Fibroblast of mammary gland (primary cell): ENCODE results near the gene RNF19B.
A peak's percentile ranks its signal among the peaks of the same experiment; 100 is the strongest.

Experiments used
- DNase-seq: peaks from one replicate; pipeline ENCODE4 v3.0.0-alpha.2; 2010; ENCODE audit warnings: low read depth
- H3K4me3 ChIP-seq: 2 replicates; pipeline ENCODE4 v1.5.1; 2011; ENCODE audit warnings: low read depth, mild to moderate bottlenecking, low read length, moderate library complexity; ENCODE audit not compliant: control insufficient read depth
- TF ChIP-seq, protein P1 (sequence below): conservative IDR thresholded peaks from 2 replicates; pipeline ENCODE4 v1.5.1; 2011; ENCODE audit warnings: low read depth, low read length, inconsistent platforms; ENCODE audit not compliant: control insufficient read depth, insufficient read depth

Gene RNF19B

DNA sequence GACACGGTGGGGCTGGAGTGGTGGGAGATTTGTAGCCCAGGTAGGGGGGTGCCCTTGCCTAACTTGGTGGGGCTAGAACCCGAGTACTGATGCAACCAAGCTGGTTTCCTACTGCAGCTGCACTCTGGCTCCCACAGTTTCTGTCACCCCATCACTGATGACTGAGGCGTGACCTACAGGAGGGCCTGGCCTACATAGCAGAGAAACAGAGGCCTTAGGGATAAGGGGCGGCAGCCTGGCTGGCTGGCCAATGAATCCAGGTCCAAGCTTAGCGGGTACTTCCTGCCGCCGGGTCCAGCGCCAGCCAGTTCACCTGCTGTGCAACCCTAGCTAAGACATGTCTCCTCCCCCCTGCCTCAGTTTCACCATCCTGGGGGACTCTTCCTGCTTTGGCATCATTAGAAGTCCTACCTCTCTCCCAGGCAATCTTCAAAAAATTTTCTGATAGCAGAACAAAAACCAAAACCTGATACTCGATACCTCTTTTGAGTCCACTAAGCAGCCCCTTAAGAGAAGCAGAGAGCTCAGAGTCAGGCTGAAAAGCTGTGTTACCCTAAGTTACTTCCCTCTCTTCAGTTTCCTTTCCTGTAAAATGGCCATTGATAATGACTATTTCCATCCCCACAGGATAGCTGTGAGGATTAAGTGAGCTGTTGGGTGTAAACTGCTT is 27.3 kb upstream of the RNF19B start:
- no peak for DNase-seq
- TF ChIP-seq, protein P1, sequence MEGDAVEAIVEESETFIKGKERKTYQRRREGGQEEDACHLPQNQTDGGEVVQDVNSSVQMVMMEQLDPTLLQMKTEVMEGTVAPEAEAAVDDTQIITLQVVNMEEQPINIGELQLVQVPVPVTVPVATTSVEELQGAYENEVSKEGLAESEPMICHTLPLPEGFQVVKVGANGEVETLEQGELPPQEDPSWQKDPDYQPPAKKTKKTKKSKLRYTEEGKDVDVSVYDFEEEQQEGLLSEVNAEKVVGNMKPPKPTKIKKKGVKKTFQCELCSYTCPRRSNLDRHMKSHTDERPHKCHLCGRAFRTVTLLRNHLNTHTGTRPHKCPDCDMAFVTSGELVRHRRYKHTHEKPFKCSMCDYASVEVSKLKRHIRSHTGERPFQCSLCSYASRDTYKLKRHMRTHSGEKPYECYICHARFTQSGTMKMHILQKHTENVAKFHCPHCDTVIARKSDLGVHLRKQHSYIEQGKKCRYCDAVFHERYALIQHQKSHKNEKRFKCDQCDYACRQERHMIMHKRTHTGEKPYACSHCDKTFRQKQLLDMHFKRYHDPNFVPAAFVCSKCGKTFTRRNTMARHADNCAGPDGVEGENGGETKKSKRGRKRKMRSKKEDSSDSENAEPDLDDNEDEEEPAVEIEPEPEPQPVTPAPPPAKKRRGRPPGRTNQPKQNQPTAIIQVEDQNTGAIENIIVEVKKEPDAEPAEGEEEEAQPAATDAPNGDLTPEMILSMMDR: no peak
- no peak overlapping the region for H3K4me3 ChIP-seq

DNA sequence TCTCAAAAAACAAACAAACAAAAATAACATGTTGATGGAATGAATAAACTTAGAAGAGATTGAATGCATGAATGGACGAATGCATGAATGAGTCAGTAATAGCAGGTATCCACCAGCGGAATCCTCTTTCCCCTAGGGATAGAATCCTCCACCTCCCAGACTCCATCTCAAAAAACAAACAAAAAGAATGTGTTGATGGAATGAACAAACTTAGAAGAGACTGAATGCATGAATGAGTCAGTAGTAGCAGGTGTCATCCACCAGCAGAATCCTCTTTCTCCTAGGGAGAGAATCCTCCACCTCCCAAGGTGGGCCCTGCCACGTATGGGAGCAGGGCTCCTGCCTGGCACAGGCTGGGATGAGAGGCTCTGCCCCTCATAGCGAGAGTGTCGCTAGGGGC is 26.8 kb upstream of the RNF19B start:
- H3K4me3 ChIP-seq: no peak overlapping the region
- TF ChIP-seq, protein P1: no peak
- DNase-seq: no peak

DNA sequence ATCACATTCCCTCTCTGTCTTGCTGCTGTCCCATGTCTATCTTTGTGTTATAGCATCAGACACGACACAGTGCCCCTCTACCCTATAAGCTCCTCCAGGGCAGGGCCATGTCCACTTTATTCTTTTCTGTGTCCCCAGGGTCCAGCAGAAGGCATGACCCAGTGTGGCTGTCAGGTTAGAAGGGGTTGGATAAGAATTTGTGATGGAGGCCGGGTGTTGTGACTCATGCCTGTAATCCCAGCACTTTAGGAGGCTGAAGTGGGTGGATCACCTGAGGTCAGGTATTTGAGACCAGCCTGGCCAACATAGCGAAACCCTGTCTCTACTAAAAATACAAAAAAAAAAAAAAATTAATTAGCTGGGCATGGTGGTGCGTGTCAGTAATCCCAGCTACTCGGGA is 26.3 kb upstream of the RNF19B start:
- no peak for DNase-seq
- TF ChIP-seq, protein P1: no peak
- H3K4me3 ChIP-seq: no peak overlapping the region

DNA sequence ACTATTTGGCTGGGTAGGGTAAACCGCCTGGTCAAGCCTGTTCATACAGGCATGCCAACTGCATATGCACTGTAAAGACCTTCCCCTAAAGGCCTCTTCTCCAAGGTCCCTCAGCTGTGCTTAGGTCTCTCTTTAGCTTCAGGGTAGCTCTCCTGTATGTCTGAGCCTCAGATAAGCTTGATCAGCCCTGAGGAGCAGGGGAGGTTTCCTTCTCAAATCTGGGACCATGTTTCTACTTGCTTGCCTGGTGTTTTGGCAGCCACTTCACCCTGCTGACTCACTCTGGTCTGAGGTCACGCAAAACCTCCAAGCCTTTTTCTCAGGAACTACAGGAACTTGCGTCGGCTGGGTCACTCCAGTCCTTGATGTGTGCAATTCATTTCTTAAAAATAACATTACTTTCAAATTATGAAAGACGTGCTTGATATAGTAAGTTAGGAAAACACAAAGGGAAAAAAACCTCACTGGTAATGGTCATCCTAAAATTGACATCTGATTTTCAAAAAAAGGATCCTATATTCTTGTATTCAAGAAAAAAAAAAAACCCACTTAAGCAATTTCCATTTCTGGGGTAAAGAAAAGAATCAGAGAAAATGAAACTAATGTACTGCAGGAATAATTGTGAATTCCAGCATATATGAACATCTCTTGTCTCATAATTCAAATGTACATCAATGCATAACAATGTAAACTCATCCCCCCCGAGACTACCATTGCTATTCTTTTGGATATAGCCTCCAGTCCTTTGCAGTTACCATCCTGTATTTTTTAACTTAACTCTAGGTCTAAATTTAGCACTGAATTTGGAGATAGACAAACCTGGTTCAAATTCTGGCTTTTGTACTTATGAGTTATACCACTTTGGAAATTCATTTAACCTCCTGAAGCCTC is 24.8 kb upstream of the RNF19B start:
- TF ChIP-seq, protein P1: no peak
- DNase-seq: peak; percentile 99
- H3K4me3 ChIP-seq: peak overlapping the region; percentile 9

- peak; percentile 92 for DNase-seq
- TF ChIP-seq, protein P1: no peak
- no peak overlapping the region for H3K4me3 ChIP-seq
Observed at GRCh38 chr1:32988665-32989064, 24.1 kb upstream of the RNF19B start.

DNA sequence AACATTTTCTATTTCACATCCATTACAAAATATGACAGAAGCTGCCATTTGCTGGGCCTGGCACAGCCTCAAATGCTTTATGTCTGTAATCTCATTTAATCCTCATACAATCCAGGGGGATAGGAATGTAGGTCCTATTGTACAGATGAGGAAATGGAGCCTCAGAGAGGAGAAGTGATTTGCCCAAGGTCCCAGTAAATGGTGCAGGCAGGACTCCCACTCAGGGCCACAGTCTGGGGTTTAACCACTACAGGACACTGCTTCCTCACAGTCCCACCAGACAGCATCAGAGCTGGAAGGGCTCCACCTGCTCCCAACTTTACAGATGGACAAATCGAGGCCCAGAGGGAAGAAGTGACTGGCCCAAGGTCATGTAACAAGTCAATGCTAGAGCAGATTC is 20.6 kb upstream of the RNF19B start:
- DNase-seq: no peak
- H3K4me3 ChIP-seq: no peak overlapping the region
- TF ChIP-seq, protein P1: no peak
